Ovary (tissue), 9 donors: ENCODE measurements around the gene GSG1L. TPM values are rescaled to one million over a fixed set of nuclear protein-coding genes. Genes with fewer than 3 reads are reported as not detected.

Experiments
- DNase-seq, 5 donors: peaks; one replicate each; pipeline ENCODE4 v3.0.0-alpha.2; 2019 to 2020
- H3K27ac ChIP-seq, 2 donors: fragments of 200-600 bp; one replicate each; pipeline versions ENCODE4 v1.5.1 to v1.8.0; 2019 to 2022
- H3K27me3 ChIP-seq: fragments of 200-600 bp; one replicate; pipeline ENCODE4 v1.8.0; 2022
- H3K36me3 ChIP-seq: fragments of 200-600 bp; sonication (generic); one replicate; pipeline ENCODE4 v1.5.1; 2019
- H3K4me1 ChIP-seq: one replicate; pipeline ENCODE4 v1.8.1; 2013; ENCODE audit warnings: mild to moderate bottlenecking, moderate library complexity; ENCODE audit not compliant: insufficient read depth
- H3K4me3 ChIP-seq: fragments of 200-600 bp; sonication (generic); one replicate; pipeline ENCODE4 v1.5.1; 2017
- H3K9me3 ChIP-seq, 2 donors: fragments of 200-600 bp in 1 of 2; sonication (generic) in 1 of 2; one replicate each; pipeline versions ENCODE4 v1.5.1 to v1.8.1; 2013 to 2019; ENCODE audit warnings: mild to moderate bottlenecking in 1 of 2, moderate library complexity in 1 of 2
- CTCF ChIP-seq, 3 donors: fragments of 450-650 bp in 2 of 3; fragments of 200-600 bp in 1 of 3; IDR thresholded peaks; one replicate each; pipeline versions ENCODE4 v1.5.1 to v1.8.0; 2016 to 2022; ENCODE audit warnings: antibody characterized with exemption in 3 of 3, mild to moderate bottlenecking in 1 of 3
- EP300 ChIP-seq: sonication (generic); formaldehyde crosslinking; IDR thresholded peaks from one replicate; pipeline ENCODE4 v1.6.1; 2017; ENCODE audit warnings: antibody characterized with exemption
- POLR2A ChIP-seq: fragments of 450-650 bp; IDR thresholded peaks from one replicate; pipeline ENCODE4 v1.6.1; 2017; ENCODE audit warnings: antibody characterized with exemption, mild to moderate bottlenecking, moderate library complexity
- WGBS, 3 donors: extraction: QIAGEN DNeasy Blood & Tissue Kit in 1 of 3; methylation state at CpG; one replicate each; pipeline versions ENCODE4 v1.1.5 to v1.1.7; 2013 to 2017; 5-methylcytosine and 5-hydroxymethylcytosine counted together
- intact Hi-C, 4 donors: fragments of 100-400 bp; cut with DNase I; formaldehyde crosslinking; loops; one replicate each; pipeline versions ENCODE4 v1.11.0 to v1.15.1; 2022 to 2023
- polyA plus RNA-seq, 2 donors: library from polyadenylated mRNA; stranded (reverse); fragments of 200-250 nt in 1 of 2; fragments of 350-450 nt in 1 of 2; fragmentation: Illumina TruSeq in 1 of 2; extraction: RNeasy Lipid Tissue Mini Kit (QIAGEN cat#74804) in 1 of 2; gene quantifications; one replicate each; pipeline ENCODE4 v1.2.3, GENCODE V29; 2013 to 2014
- total RNA-seq, 7 donors: library from RNA; depleted of rRNA in 2 of 7; stranded (reverse); fragments of >200 nt in 2 of 7; fragmentation: NEBNext Ultra II Directional in 3 of 7; extraction: Animal tissue kit (Norgen Biotek cat#: 25700) in 3 of 7; gene quantifications; one replicate each; pipeline versions ENCODE4 v1.1.0 to v1.2.4, GENCODE V29; 2016 to 2023
- donor health status: DM: no; HTN: no; CAD: no; lungs with moderate emphysema.
- donor health status: DM: no; HTN: no; CAD: no.
- donor health status: Bipolar disorder and iron deficiency.
- donor health status: DM: yes; HTN: yes; CAD: no.
- donor health status: DM: no; HTN: no; CAD: no.
- donor health status: DM: yes; HTN: yes; CAD: no.

Gene GSG1L
- total and polyA plus RNA-seq, 9 donors, result 0.30 to 1.1 (median 0.46) TPM; not detected in 4

DNA sequence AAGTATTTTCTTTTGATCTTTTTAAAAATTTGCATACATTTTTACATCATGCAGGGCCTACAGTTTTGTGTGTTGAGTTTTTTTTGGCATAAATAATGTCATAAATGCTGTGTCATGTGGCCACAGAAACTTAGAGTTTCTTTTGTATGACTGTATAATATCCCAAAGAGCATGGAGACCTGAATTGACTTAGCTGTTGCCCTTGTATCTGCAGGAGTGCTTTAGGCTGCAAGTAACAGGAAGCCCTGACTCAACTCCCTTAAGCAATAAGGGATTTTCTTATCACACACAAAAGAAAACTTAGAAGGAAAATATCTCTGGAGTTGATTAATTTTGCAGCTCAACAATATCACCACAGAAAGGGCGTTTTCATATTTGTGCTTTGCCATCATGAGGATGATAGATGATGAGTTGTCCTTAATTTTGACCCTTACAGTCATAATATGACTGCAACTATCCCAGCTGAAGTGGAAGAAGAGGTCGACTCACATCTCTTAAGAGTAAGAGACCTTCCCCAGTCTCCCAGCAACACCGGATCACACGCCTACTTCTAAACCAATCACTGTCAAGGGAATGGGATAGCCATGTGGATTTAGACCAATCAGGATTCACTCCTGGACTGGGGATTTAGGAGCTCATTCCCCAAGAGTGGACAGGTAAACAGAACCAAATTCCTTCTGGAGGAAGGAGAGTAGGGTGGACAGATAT lies 138.9 kb downstream of the GSG1L start:
- DNase-seq, result no peak
- H3K27ac ChIP-seq, result no peak overlapping the region
- H3K9me3 ChIP-seq, result no peaks in the 10 kb centered on the region
- no peaks in the 10 kb centered on the region for H3K27me3 ChIP-seq
- no peaks in the 10 kb centered on the region for H3K4me1 ChIP-seq
- TF ChIP-seq CTCF (IDR thresholded peaks at IDR 0.05) (no peak), EP300 (no peak), POLR2A (no peak)
- intact Hi-C loops, result no loop called here
- H3K36me3 ChIP-seq, result no peaks in the 10 kb centered on the region
- 50 to 72% (median 55%) methylated on average over 4 of the region's 4 CpGs for WGBS, 3 donors
- no peak overlapping the region for H3K4me3 ChIP-seq

- TF ChIP-seq EP300, result no peak
- no peak for TF ChIP-seq POLR2A
- TF ChIP-seq CTCF (IDR thresholded peaks at IDR 0.05), result no peak
- intact Hi-C loops, result no loop called here
- DNase-seq, result no peak
- no peaks in the 10 kb centered on the region for H3K27me3 ChIP-seq
- no peaks in the 10 kb centered on the region for H3K36me3 ChIP-seq
- H3K4me1 ChIP-seq, result no peaks in the 10 kb centered on the region
- H3K4me3 ChIP-seq, result no peak overlapping the region
- H3K9me3 ChIP-seq, result no peaks in the 10 kb centered on the region
- WGBS, 3 donors, result 71 to 86% (median 83%) methylated on average over 1 of the region's 1 CpG
- no peak overlapping the region for H3K27ac ChIP-seq
Measured at GRCh38 chr16:27923751-27924150, 139.8 kb downstream of the GSG1L start.

DNA sequence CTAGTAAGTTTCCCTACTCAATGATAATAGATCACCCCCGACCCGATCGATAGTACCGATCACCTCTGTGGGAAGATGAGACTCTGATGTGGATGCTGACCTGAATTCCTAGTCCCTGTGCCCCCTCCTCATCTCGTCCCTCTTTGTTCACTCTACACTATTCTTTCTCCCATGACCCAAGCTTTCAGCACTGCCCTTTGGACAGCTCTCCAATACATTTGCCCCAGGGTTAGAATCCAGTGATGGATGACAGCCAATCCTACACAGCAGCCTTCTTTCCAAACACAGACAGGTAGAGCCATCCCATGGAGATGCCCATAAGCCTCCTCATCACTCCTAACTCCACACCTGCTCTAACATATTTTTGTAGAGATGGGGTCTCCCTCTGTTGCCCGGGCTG lies 141.1 kb downstream of the GSG1L start:
- no peak overlapping the region for H3K4me3 ChIP-seq
- WGBS, 3 donors, result 52 to 65% (median 64%) methylated on average over 6 of the region's 6 CpGs
- H3K27ac ChIP-seq, result no peak overlapping the region
- DNase-seq, result no peak
- intact Hi-C loops, result no loop called here
- H3K4me1 ChIP-seq, result no peaks in the 10 kb centered on the region
- H3K27me3 ChIP-seq, result no peaks in the 10 kb centered on the region
- H3K36me3 ChIP-seq, result no peaks in the 10 kb centered on the region
- H3K9me3 ChIP-seq, result no peaks in the 10 kb centered on the region
- TF ChIP-seq POLR2A (no peak), CTCF (IDR thresholded peaks at IDR 0.05) (no peak), EP300 (no peak)

- no peaks in the 10 kb centered on the region for H3K9me3 ChIP-seq
- no peak overlapping the region for H3K27ac ChIP-seq
- DNase-seq, result no peak
- no peak overlapping the region for H3K4me3 ChIP-seq
- intact Hi-C loops, result no loop called here
- H3K36me3 ChIP-seq, result no peaks in the 10 kb centered on the region
- TF ChIP-seq CTCF (IDR thresholded peaks at IDR 0.05) (no peak), EP300 (no peak), POLR2A (no peak)
- H3K4me1 ChIP-seq, result no peaks in the 10 kb centered on the region
- 44 to 62% (median 48%) methylated on average over 4 of the region's 4 CpGs for WGBS, 3 donors
- no peaks in the 10 kb centered on the region for H3K27me3 ChIP-seq
Measured at GRCh38 chr16:27921134-27921533, 142.4 kb downstream of the GSG1L start.
